Astrocyte of the cerebellum (primary cell): ENCODE results near the gene FRMD5.
A peak's percentile ranks its signal among the peaks of the same experiment; 100 is the strongest.

Experiments used
- DNase-seq: peaks from one replicate; pipeline ENCODE4 v3.0.0-alpha.2; 2011; ENCODE audit warnings: low read depth
- H3K4me3 ChIP-seq: 2 replicates; pipeline ENCODE4 v1.5.1; 2011; ENCODE audit warnings: mild to moderate bottlenecking, low read depth, low read length, moderate library complexity
- CTCF ChIP-seq: IDR thresholded peaks from 2 replicates; pipeline ENCODE4 v1.5.1; 2012; ENCODE audit warnings: low read length, low read depth, moderate library complexity, mild to moderate bottlenecking; ENCODE audit errors: missing control alignments
- in situ Hi-C: cut with HindIII; loops from 2 replicates; pipeline ENCODE4 v1.10.0; 2017; ENCODE audit warnings: low sequenced_read_pairs

FRMD5 gene

GRCh38 chr15:44102675-44103254, 92.3 kb downstream of the FRMD5 start:
- peak; percentile 100 for DNase-seq
- TF ChIP-seq CTCF = no peak
- in situ Hi-C loops = no loop called here
- H3K4me3 ChIP-seq = no peak overlapping the region

GRCh38 chr15:44101944-44102343, 93.1 kb downstream of the FRMD5 start:
- in situ Hi-C loops = no loop called here
- H3K4me3 ChIP-seq = no peak overlapping the region
- DNase-seq = peak; percentile 88
- TF ChIP-seq CTCF = no peak

- no peak overlapping the region for H3K4me3 ChIP-seq
- in situ Hi-C loops = no loop called here
- DNase-seq = no peak
- TF ChIP-seq CTCF = no peak
Observed at GRCh38 chr15:44101286-44101685, 93.8 kb downstream of the FRMD5 start.

GRCh38 chr15:44099671-44100070, 95.4 kb downstream of the FRMD5 start:
- in situ Hi-C loops = no loop called here
- no peak for TF ChIP-seq CTCF
- no peak for DNase-seq
- no peak overlapping the region for H3K4me3 ChIP-seq

- in situ Hi-C loops = no loop called here
- no peak overlapping the region for H3K4me3 ChIP-seq
- DNase-seq = no peak
- no peak for TF ChIP-seq CTCF
Observed at GRCh38 chr15:44097552-44097951, 97.5 kb downstream of the FRMD5 start.

GRCh38 chr15:44096596-44096995, 98.5 kb downstream of the FRMD5 start:
- no peak for DNase-seq
- in situ Hi-C loops = no loop called here
- TF ChIP-seq CTCF = no peak
- H3K4me3 ChIP-seq = no peak overlapping the region
